Measurements from ENCODE around the gene AIG1.

- no peak for TF ChIP-seq GATA2 (IDR thresholded peaks at IDR 0.05; ENCODE audit: low read depth, low read length)
- no peak for TF ChIP-seq GATA3 (IDR thresholded peaks at IDR 0.05; ENCODE audit: low read depth, low read length)
These were observed 6.4 kb upstream of the AIG1 start for GRCh38 chr6:143054329-143054728.
